Bone marrow (tissue), 2 donors: ENCODE results near the gene UNC93B1.
"Not testable (repeated sequence)": the region's sequence is repeated elsewhere in the genome, so short reads cannot be mapped to it uniquely, and the experiment has no call there.

Experiments
- DNase-seq, 2 donors: peaks; one replicate each; lab custom pipeline; 2025; lab: John Stamatoyannopoulos, UW

The UNC93B1 gene

GRCh38 chr11:68009391-68010089 lies 5.6 kb upstream of the UNC93B1 start:
- peak in 1 of 2 donors; percentile 37 for DNase-seq

- peak in 1 of 2 donors; percentile 52 for DNase-seq
Measured at GRCh38 chr11:68008381-68009337, 4.8 kb upstream of the UNC93B1 start.

- DNase-seq, result no peak
Measured at GRCh38 chr11:68007498-68008380, 3.8 kb upstream of the UNC93B1 start.

- DNase-seq, result no peak
Measured at GRCh38 chr11:68006606-68007166, 2.8 kb upstream of the UNC93B1 start.

- DNase-seq, result no peak
Measured at GRCh38 chr11:68004551-68005335, 846 bp upstream of the UNC93B1 start.

- DNase-seq, result peak in 1 of 2 donors; percentile 18
Measured at GRCh38 chr11:68002938-68003845, 705 bp downstream of the UNC93B1 start.

GRCh38 chr11:68002575-68002937 lies 1.3 kb downstream of the UNC93B1 start:
- no peak for DNase-seq

- no peak for DNase-seq
Measured at GRCh38 chr11:67999704-68000103, 4.2 kb downstream of the UNC93B1 start.

GRCh38 chr11:67999201-67999629 lies 4.7 kb downstream of the UNC93B1 start:
- DNase-seq, result no peak

GRCh38 chr11:67998150-67999045 lies 5.5 kb downstream of the UNC93B1 start:
- DNase-seq, result no peak

- no peak for DNase-seq
Measured at GRCh38 chr11:67997475-67997921, 6.4 kb downstream of the UNC93B1 start.

GRCh38 chr11:67996622-67997474 lies 7.0 kb downstream of the UNC93B1 start:
- DNase-seq, result peak in 1 of 2 donors; percentile 58

GRCh38 chr11:67996051-67996450 lies 7.8 kb downstream of the UNC93B1 start:
- no peak for DNase-seq

- not testable (repeated sequence) for DNase-seq
Measured at GRCh38 chr11:67995579-67995978, 8.3 kb downstream of the UNC93B1 start.

GRCh38 chr11:67995129-67995528 lies 8.8 kb downstream of the UNC93B1 start:
- DNase-seq, result not testable (repeated sequence)

- not testable (repeated sequence) for DNase-seq
Measured at GRCh38 chr11:67994387-67994786, 9.5 kb downstream of the UNC93B1 start.

- peak in 1 of 2 donors; percentile 21 for DNase-seq
Measured at GRCh38 chr11:67993821-67994220, 10.1 kb downstream of the UNC93B1 start.
